Lung microvascular endothelial cell (primary cell): ENCODE measurements around the gene EIF1AX. TPM values are rescaled to one million over a fixed set of nuclear protein-coding genes. Genes with fewer than 3 reads are reported as not detected.
"Not testable (repeated sequence)": the region's sequence is repeated elsewhere in the genome, so short reads cannot be mapped to it uniquely, and the experiment has no call there.

Experiments used
- DNase-seq, 2 donors: peaks; one replicate each; pipeline versions ENCODE4 v3.0.0 to v3.0.0-alpha.2; 2010; ENCODE audit warnings: low read depth in 2 of 2
- total RNA-seq: library from RNA; depleted of rRNA; stranded (reverse); fragments of >200 nt; gene quantifications from 2 replicates; pipeline ENCODE4 v1.2.1, GENCODE V29; 2014

EIF1AX gene
- total RNA-seq, 1 donor from 2014 or later: 17.9 TPM

- not testable (repeated sequence) for DNase-seq
These were observed 14.2 kb downstream of the EIF1AX start for GRCh38 chrX:20127440-20127839.

- not testable (repeated sequence) for DNase-seq
These were observed 14.8 kb downstream of the EIF1AX start for GRCh38 chrX:20126833-20127232.

GRCh38 chrX:20124964-20125363 lies 16.7 kb downstream of the EIF1AX start:
- DNase-seq: no peak

- no peak for DNase-seq
These were observed 23.4 kb downstream of the EIF1AX start for GRCh38 chrX:20118065-20118824.

GRCh38 chrX:20116577-20117240 lies 24.9 kb downstream of the EIF1AX start, which contains the start of gene MAP7D2:
TSS of gene MAP7D2 (minus strand) at chrX:20116907. CDS start at chrX:20116879, 28 bp downstream.
- no peak for DNase-seq

GRCh38 chrX:20116087-20116576 lies 25.5 kb downstream of the EIF1AX start:
- DNase-seq: no peak

GRCh38 chrX:20112022-20112774 lies 29.4 kb downstream of the EIF1AX start:
- DNase-seq: no peak

- DNase-seq: no peak
These were observed 30.4 kb downstream of the EIF1AX start for GRCh38 chrX:20111271-20111670.

- DNase-seq: no peak
These were observed 39.6 kb downstream of the EIF1AX start for GRCh38 chrX:20101934-20102581.

GRCh38 chrX:20091499-20091898 lies 50.1 kb downstream of the EIF1AX start:
- no peak for DNase-seq

- no peak for DNase-seq
These were observed 51.8 kb downstream of the EIF1AX start for GRCh38 chrX:20089845-20090244.

- DNase-seq: no peak
These were observed 61.4 kb downstream of the EIF1AX start for GRCh38 chrX:20080277-20080676.

Other genes with a start within 250 kb of the EIF1AX start
- 2.2 and 3.6 TPM in 2 replicates for gene BCLAF3, start 150.8 kb downstream of the EIF1AX start, total RNA-seq
- under 0.01 TPM in 2 replicates for gene MAP7D2, start 24.9 kb downstream of the EIF1AX start, total RNA-seq
- 63.1 and 74.5 TPM in 2 replicates for gene RPS6KA3, start 125.1 kb upstream of the EIF1AX start, total RNA-seq